COLO668 (cell line): ENCODE measurements around the gene GSTA1.
"Not testable (repeated sequence)": the region's sequence is repeated elsewhere in the genome, so short reads cannot be mapped to it uniquely, and the experiment has no call there.

Experiments
- DNase-seq: peaks from one replicate; lab custom pipeline; 2025; ENCODE audit not compliant: unreplicated experiment; lab: John Stamatoyannopoulos, UW

Gene GSTA1

DNA sequence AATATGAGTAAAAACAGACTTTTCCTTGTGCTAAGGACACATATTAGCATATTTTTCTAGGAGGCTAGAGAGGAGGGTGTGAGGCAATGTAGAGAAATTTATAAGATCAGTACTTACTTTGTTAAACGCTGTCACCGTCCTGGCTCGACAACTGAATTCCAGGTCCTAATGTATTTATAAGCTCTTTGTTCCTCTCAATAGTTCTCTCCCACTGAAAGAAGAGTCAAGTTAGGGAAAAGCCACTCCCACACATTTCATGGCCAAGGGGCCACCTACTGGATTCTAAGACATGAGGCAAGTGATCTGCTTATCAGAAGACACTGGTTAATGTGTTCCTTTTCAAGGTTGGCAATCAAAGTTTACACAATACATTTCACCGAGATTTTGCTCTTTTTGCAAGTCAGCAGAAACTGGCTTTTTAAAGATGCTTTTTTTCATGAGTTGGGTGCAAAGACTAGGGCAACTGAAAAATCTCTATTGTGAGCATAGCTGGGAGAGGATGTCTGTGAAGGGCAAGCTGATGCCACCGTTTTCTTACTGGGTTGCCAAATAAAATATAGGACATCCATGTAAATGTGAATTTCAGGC, at the start of gene GSTA1:
Gene GSTA1 (minus strand): TSS at position 149 of the 588 bp plus-strand sequence. CDS start 4,549 bp downstream, outside the sequence.
- not testable (repeated sequence) for DNase-seq

DNA sequence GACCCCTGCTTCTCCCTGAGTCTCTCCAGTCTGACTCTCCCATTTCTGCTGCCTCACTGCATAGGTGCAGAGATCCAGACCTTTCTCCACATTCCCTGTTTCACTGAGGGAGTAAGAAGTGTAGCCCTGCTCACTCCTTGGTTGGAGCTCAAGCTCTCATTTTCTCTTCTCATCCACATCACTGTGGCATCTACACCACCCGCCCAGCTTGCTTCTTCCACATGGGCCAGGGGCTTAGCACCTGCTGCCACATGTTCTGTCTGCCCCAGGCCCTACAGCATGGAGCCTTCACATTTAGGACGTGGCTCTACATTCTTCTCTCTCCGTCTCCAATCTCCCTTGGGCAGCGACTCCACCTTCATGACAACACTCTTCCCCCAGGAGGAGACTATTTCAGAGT, 45.5 kb upstream of the GSTA1 start:
- no peak for DNase-seq

DNA sequence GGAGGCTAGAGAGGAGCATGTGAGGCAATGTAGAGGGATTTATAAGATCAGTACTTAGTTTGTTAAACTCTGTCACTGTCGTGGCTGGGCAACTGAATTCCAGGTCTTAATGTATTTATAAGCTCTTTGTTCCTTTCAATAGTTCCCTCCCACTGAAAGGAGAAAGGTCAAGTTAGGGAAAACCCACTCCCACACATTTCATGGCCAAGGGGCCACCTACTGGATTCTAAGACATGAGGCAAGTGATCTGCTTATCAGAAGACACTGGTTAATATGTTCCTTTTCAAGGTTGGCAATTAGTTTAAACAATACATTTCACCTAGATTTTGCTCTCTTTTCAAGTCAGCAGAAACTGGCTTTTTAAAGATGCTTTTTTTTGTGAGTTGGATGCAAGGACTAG, 42.4 kb upstream of the GSTA1 start:
- no peak for DNase-seq

DNA sequence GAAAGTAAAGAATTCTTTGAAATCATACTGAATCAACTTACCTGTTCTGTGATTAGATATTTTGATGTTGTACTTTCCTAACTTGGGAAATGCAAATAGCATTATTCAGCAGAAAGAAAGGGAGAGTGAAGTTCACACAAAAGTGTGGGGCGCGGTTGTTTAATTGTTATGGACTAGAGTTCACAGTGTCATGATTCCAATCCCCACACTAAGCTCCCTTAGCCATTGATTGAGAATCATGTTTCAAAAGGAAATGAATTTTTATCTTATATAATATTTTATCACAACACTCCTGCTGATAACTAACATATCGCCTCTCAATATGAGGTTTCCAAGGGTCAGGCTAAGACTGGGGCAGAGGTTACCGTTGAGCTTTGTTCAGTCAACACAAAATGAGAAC, 40.0 kb upstream of the GSTA1 start:
- no peak for DNase-seq

DNA sequence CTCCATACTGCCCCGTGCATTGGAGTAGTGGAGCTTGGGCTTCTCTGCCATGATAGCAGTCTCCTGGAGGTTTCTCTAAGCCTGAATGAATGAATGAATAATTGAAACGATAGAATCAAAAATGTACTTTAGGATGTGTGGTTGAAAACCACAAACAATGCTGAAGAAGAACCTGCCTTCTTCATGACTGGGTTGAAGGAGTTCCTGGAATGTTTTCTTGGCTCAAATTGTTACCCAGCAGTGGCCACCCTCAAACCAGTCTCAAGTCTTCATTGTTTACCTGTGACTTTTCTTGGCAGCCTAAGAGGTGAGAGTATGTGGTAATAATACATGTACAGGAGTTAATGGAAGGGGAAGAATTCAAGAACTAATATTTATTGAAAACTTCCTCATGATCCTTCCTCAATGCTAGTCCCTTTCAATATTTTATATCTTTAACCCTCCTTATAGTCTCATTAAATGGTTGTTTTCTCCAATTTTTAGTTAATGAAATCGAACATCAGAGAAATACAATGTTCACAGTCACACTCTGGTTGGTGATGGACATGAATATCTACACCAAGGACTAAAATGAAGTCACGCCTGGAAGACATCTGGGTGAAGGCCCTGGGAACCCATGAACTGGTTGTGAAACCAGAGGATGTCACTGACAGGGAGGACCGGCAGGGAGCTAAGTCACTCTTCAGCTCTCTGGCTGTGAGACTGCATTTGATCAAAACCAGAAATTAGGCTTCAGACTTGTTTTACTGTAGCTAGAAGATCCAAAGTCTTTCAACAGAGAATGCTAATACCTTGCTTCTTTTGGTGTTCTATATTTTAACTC, 37.4 kb upstream of the GSTA1 start, which contains the start of gene GSTA5:
Gene GSTA5 (minus strand): TSS at position 51 of the 823 bp plus-strand sequence.
- DNase-seq, result no peak

DNA sequence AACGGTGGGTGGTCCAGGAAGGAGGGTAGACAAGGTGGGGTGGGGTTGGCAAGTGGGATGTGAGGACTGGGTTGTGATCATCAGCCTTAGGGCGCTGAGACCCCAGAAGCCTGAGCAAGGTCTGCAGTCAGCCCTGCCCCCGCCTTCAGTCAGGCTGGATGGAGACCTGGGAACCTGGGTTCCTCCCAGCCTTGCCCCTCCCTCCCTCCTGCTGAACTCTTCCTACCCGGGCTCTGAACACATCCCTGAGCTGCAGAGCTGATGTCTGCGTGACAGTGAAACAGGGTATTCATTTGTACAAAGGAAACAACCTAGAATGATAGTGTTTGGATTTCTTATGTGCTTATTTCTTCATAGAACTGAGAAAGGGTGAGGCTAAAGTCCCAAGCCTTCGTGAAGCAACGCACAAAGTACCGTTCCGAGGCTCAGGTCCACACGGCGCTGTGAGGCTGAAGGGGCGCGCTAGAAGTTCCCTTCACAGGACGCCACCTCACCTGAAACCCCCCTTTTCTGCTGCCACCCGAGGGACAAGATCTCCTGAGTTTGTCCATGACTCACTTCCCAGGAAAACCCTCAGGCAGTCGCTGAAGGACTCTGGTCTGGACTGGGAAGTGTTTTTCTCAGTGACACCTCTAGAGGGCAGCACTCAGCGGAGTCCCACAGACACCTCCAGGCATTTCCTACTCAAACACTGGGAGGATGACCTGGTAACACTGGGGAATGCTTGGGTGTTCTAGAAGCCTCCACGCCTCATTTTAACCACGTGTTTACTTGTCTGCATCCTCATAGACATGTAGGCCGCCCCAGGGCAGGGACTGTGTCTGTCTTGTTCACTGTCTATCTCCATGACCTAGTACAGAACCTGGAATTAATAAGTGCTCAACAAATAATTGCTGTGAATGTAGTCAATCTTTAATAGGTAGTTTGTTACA, 35.8 kb upstream of the GSTA1 start:
- DNase-seq, result peak; percentile 49

DNA sequence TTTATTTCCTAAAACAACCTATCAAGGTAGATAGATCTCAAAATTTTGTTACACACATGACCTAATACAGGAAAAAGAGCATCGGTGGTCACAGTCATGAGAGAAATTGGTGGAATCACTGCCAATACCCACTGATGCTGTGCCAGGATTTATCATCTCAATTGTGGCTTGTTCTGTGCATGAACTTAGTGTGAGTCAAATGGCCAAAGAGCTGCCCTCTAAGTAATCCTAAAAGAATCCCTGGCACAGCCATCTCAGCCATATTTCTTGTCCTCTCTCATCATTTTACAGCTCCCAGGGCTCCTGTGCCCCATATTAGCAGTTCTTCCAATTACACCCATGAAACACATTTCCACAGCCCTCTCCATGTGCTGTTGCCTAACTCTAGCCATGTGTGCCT, 30.9 kb upstream of the GSTA1 start:
- DNase-seq, result no peak

DNA sequence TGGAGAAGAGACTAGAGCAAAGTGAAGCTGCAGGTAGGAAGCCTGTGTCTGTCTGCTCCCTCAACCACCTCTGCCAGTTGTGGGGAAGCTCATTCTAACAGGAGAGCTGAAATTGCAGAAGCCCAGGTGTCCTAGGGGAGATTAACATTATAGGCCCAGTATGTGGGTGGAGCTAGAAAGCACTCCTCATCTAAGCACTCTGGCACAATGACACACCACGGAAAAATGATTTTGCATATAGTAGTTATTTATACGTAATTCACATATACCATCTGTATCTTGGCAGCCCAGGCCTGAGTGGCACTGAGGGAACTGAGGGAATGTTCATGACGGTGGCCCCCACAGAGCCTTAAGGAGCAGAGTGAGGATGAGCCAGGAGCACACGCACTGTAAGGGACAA, 27.3 kb upstream of the GSTA1 start:
- not testable (repeated sequence) for DNase-seq

DNA sequence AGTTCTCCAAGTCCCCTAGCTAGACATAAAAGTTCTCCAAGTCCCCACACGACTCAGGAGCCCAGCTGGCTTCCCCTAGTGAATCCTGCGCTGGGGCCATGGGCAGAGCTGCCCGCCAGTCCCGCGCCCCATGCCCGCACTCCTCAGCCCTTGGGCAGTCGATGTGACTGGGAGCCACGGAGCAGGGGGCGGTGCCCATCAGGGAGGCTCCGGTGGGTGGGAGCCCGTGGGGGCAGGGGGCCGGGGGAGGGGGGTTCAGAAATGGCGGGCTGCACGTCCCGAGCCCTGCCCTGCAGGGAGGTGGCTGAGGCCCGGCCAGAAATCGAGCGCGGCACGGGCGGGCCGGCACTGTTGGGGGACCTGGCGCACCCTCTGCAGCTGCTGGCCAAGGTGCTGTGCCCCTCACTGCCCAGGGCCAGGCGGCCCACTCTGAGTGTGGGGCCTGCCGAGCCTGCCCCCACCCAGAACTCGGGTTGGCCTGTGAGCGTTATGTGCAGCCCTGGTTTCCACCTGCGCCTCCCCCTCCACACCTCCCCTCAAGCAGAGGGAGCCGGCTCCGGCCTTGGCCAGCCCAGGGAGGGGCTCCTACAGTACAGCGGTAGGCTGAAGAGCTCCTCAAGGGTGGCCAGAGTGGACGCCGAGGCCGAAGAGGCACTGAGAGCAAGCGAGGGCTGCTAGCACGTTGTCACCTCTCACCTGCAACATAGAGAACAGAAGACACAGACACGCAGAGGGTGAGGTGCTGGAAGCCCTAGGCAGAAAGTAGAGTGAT, 25.6 kb upstream of the GSTA1 start:
- DNase-seq, result no peak

DNA sequence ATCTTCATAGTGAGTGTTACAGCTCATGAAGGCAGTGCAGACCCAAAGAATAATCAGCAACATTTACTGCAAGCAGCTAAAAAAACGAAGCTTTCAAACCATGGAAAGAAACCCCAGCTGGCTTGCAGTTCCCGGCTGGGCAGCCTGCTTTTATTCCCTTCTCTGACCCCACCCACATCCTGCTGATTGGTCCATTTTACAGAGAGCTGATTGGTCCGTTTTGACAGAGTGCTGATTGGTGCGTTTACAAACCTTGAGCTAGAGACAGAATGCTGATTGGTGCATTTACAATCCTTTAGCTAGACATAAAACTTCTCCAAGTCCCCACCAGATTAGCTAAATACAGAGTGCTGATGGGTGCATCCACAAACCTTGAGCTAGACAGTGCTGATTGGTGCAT, 25.0 kb upstream of the GSTA1 start:
- DNase-seq, result not testable (repeated sequence)

DNA sequence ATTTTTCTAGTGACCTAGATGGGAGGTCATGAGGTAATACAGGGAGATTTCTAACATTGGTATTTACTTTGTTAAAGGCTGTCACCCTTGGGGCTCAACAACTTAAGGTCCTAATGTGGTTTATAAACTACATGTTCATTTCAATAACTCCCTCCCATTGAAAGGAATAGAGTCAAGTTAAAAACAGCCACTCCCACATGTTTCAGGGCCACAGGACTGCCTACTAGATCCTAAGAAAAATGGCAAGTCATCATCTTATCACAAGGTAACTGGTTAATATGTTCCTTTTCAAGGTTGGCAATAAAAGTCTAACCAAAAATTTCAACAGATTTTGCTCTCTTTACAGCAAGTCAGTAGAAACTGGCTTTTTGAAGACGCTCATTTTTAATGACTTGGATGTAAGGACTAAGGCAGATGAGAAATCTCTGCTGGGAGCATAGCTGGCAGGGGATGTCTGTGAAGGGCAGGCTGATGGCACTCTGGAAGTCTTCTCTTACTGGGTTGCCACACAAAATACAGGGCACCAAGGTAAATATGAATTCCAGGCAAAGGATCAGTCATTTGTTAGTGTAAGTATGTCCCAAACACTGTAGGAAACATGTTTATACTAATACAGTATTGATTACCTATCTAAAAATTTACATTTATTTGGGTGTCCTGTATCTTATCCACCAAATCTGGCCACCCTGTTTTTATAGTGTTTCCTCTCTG, 23.6 kb upstream of the GSTA1 start:
- DNase-seq, result not testable (repeated sequence)

DNA sequence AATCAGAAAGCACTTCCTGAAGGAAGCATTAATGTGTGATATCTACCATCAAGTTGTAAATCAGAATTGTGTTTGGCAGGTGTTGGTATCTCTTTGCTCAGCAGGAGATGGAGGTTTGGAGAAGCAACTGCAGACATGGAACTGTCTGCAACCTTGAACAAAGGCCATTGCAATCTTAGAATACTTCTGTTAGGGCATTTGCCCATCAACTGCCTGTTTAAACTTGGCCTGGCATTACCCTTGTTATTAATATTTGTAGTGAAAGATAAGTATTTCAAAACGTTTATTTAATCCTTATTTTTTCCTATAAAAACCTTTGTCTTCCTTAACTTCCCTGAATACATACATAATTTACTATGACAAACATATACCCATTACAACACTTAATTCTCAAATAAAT, 22.9 kb upstream of the GSTA1 start:
- DNase-seq, result no peak

DNA sequence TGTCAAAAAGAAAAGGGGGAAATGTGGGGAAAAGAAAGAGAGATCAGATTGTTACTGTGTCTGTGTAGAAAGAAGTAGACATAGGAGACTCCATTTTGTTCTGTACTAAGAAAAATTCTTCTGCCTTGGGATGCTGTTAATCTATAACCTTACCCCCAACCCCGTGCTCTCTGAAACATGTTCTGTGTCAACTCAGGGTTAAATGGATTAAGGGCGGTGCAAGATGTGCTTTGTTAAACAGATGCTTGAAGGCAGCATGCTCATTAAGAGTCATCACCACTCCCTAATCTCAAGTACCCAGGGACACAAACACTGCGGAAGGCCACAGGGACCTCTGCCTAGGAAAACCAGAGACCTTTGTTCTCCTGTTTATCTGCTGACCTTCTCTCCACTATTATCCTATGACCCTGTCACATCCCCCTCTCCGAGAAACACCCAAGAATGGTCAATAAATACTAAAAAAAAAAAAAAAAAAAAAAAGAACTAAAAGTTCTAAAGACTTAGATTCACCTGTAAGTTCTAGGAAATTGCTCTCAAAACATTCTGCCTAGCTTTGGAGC, 22.4 kb upstream of the GSTA1 start:
- DNase-seq, result not testable (repeated sequence)

DNA sequence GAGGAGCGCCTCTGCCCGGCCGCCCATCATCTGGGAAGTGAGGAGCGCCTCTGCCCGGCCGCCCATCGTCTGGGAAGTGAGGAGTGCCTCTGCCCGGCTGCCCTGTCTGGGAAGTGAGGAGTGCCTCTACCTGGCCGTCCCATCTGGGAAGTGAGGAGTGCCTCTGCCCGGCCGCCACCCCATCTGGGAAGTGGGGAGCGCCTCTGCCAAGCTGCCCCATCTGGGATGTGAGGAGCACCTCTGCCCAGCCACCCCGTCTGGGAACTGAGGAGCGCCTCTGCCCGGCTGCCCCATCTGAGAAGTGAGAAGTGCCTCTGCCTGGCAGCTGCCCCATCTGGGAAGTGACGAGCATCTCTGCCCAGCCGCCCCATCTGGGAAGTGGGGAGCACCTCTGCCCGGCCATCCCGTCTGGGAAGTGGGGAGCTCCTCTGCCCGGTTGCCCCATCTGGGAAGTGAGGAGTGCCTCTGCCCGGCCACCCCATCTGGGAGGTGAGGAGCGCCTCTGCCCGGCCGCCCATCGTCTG, 21.7 kb upstream of the GSTA1 start:
- not testable (repeated sequence) for DNase-seq

DNA sequence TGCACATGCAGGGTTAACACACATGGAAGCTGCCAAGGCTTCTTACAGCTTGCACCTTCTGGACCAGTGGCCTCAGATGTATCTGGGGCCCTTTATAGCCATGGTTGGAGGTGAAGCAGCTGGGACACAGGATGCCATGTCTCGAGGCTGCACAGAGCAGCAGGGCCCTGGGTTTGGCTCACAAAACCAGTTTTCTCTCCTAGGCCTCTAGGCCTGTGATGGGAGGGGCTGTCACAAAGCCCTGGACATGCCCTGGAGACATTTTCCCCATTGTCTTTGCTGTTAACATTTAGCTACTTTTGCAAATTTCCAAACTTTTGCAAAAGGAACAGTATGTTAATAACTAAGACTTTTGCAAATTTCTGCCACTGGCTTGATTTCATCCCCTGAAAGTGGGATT, 18.2 kb upstream of the GSTA1 start:
- DNase-seq, result no peak

DNA sequence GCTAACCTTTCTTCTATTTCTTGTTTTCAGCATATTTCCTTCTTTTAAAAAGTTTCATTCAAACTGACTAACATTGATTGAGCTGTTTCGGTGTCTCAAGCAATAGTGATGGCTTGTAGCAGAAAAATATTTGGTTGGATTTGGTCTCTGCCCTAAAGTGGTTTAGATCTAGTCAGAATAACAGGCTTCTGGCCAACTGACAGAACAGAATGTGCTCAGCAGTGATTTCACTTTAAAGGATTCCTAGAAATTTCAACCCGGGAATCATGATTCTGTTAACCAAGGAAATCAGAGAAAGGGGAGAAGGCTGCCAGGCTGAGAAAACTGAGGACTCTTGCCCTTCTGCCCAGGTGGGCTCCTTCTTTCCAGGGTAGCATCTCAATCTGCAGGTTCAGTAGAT, 16.6 kb upstream of the GSTA1 start:
- DNase-seq, result no peak

DNA sequence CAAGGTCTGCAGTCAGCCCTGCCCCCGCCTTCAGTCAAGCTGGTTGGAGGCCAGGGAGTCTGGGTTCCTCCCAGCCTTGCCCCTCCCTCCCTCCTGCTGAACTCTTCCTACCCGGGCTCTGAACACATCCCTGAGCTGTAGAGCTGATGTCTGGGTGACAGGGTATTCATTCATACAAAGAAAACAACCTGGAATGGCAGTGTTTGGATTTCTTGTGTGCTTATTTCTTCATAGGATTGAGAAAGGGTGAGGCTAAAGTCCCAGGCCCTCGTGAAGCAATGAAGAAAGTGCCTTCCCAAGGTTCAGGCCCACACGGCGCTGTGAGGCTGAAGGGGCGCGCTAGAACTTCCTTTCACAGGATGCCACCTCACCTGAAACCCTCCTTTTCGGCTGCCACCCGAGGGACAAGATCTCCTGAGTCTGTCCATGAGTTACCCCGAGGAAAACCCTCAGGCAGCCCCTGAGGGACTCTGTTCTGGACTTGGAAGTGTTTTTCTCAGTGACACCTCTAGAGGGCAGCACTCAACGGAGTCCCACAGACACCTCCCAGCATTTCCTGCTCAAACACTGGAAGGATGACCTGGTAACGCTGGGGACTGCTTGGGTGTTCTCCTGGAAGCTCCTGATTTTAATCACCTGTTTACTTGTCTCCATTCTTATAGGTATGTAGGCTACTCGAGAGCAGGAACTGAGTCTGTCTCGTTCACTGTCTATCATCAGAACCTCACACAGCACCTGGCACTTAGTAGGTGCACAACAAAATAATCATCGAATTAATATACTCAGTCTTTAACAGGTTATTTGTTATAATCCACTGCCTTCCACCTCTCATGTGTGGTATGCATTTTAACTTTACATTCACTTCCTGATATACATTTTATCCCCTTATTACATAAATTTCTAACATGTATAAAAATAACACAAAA, 11.8 kb upstream of the GSTA1 start:
- peak; percentile 36 for DNase-seq

DNA sequence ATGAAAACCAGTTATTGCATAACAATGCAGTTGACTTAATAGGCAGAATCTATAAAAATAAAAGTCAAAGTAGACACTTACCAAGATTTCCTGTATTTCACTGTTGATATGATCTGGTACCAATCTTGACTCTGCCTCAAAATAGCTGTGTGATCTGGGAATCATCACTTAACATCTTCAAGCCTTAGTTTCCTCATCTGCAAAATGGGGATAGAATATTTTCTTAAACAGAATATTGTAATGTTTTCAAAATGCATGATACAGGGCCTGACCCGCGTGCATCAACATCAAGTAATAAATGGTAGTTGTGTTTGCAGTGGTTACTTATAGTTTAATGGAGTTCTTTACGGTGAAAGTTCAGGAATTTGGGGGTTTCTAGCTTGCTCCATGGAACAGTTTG, 10.9 kb upstream of the GSTA1 start:
- not testable (repeated sequence) for DNase-seq
